ENCODE data around the gene SPIRE1.

GRCh38 chr18:12651651-12652050 lies 6.3 kb downstream of the SPIRE1 start:
- no peak for TF ChIP-seq CTCF (conservative IDR thresholded peaks at IDR 0.05)
- no peak for TF ChIP-seq ZFX (IDR thresholded peaks at IDR 0.05)

Measured in C4-2B (cell line).